Lung (tissue), 12 donors: ENCODE data around the gene LIPG. TPM values are rescaled to one million over a fixed set of nuclear protein-coding genes. Genes with fewer than 3 reads are reported as not detected.
A peak's percentile ranks its signal among the peaks of the same experiment; 100 is the strongest.

ENCODE experiments used
- ATAC-seq: fragments of 200-7000 bp; cut with Tn5 transposase; one replicate; pipeline ENCODE4 v1.9.1; 2020; ENCODE audit warnings: moderate number of reproducible peaks; ENCODE audit not compliant: insufficient read depth, low FRiP score
- DNase-seq, 3 donors: peaks; one replicate each; pipeline ENCODE4 v3.0.0-alpha.2; 2013 to 2017
- H3K27ac ChIP-seq, 2 donors: one replicate each; pipeline ENCODE4 v1.5.1; 2013; ENCODE audit warnings: mild to moderate bottlenecking in 2 of 2, moderate library complexity in 2 of 2, control low read depth in 1 of 2, inconsistent platforms in 1 of 2, low read depth in 1 of 2, low read length in 1 of 2
- H3K27me3 ChIP-seq, 3 donors: one replicate each; pipeline ENCODE4 v1.5.1; 2013; ENCODE audit warnings: low read length in 2 of 3; ENCODE audit not compliant: control insufficient read depth in 3 of 3, insufficient read depth in 3 of 3
- H3K36me3 ChIP-seq, 4 donors: one replicate each; pipeline ENCODE4 v1.5.1; 2013; ENCODE audit warnings: low read length in 4 of 4, mild to moderate bottlenecking in 1 of 4, moderate library complexity in 1 of 4; ENCODE audit not compliant: control insufficient read depth in 4 of 4, insufficient read depth in 4 of 4
- H3K4me1 ChIP-seq, 5 donors: one replicate each; pipeline ENCODE4 v1.5.1; 2013; ENCODE audit warnings: low read length in 5 of 5, mild to moderate bottlenecking in 2 of 5, moderate library complexity in 1 of 5; ENCODE audit not compliant: control insufficient read depth in 5 of 5, insufficient read depth in 5 of 5
- H3K4me3 ChIP-seq: one replicate; pipeline ENCODE4 v1.5.1; 2013; ENCODE audit warnings: mild to moderate bottlenecking, control low read depth, moderate library complexity
- H3K9ac ChIP-seq, 2 donors: one replicate each; pipeline ENCODE4 v1.5.1; 2013; ENCODE audit warnings: low read length in 2 of 2, control low read depth in 1 of 2; ENCODE audit not compliant: insufficient read depth in 1 of 2
- H3K9me3 ChIP-seq, 4 donors: one replicate each; pipeline ENCODE4 v1.5.1; 2013; ENCODE audit warnings: low read length in 3 of 4, mild to moderate bottlenecking in 1 of 4, moderate library complexity in 1 of 4; ENCODE audit not compliant: control insufficient read depth in 4 of 4, insufficient read depth in 3 of 4
- CTCF ChIP-seq: IDR thresholded peaks from 2 replicates; pipeline ENCODE4 v1.5.1; 2012; ENCODE audit warnings: mild to moderate bottlenecking; ENCODE audit errors: control extremely low read depth, extremely low read depth
- WGBS, 2 donors: extraction: QIAGEN DNeasy Blood & Tissue Kit; methylation state at CpG; one replicate each; pipeline ENCODE4 v1.1.7; 2013; 5-methylcytosine and 5-hydroxymethylcytosine counted together
- polyA plus RNA-seq, 2 donors: library from polyadenylated mRNA; stranded (reverse); fragments of 200-250 nt; gene quantifications; one replicate each; pipeline ENCODE4 v1.2.1, GENCODE V29; 2013
- total RNA-seq, 2 donors: library from RNA; depleted of rRNA in 1 of 2; stranded (reverse); fragments of >200 nt in 1 of 2; gene quantifications; one replicate each; pipeline ENCODE4 v1.2.1, GENCODE V29; 2014 to 2021
- donor health status: control.
- donor health status: control.
- donor health status: Bipolar disorder and iron deficiency.
- donor health status: healthy.
- donor health status: DM: yes; HTN: yes; CAD: no.

Gene LIPG
- total and polyA plus RNA-seq, 4 donors = 3.7 to 93.9 (median 9.7) TPM

- peak; percentile 22 to 53 (median 43) for DNase-seq
- peaks cover 0 to 14% (median 3%) of the 10 kb centered on the region in 5 donors for H3K4me1 ChIP-seq
- 57 to 64% methylated on average over 11 of the region's 11 CpGs for WGBS, 2 donors
Measured at GRCh38 chr18:49618742-49619681, 57.2 kb downstream of the LIPG start.

GRCh38 chr18:49619801-49620200 lies 57.9 kb downstream of the LIPG start:
- H3K4me1 ChIP-seq = peaks cover 0 to 14% (median 3%) of the 10 kb centered on the region in 5 donors
- no peaks in the 10 kb centered on the region for H3K9me3 ChIP-seq
- no peak overlapping the region for H3K4me3 ChIP-seq
- no peaks in the 10 kb centered on the region for H3K27me3 ChIP-seq
- no peak overlapping the region for H3K9ac ChIP-seq
- H3K27ac ChIP-seq = no peak overlapping the region
- TF ChIP-seq CTCF = no peak
- 90 to 91% methylated on average over 7 of the region's 7 CpGs for WGBS, 2 donors
- DNase-seq (no peak), ATAC-seq (no peak)
- no peaks in the 10 kb centered on the region for H3K36me3 ChIP-seq

More at GRCh38 chr18:49618742-49619681, 57.2 kb downstream of the LIPG start:
- Histone ChIP-seq H3K9ac (no peak overlapping the region), H3K27me3 (no peaks in the 10 kb centered on the region), H3K36me3 (no peaks in the 10 kb centered on the region), H3K4me3 (no peak overlapping the region), H3K9me3 (no peaks in the 10 kb centered on the region), H3K27ac (no peak overlapping the region)
- TF ChIP-seq CTCF = no peak
- no peak for ATAC-seq

GRCh38 chr18:49621301-49621700 lies 59.4 kb downstream of the LIPG start:
- Histone ChIP-seq H3K27me3 (no peaks in the 10 kb centered on the region), H3K27ac (no peak overlapping the region), H3K4me1 (peaks cover 0 to 14% (median 3%) of the 10 kb centered on the region in 5 donors), H3K4me3 (no peak overlapping the region), H3K9ac (no peak overlapping the region), H3K9me3 (no peaks in the 10 kb centered on the region), H3K36me3 (no peaks in the 10 kb centered on the region)
- no peak for TF ChIP-seq CTCF
- DNase-seq (no peak), ATAC-seq (no peak)
- WGBS, 2 donors = 51 to 57% methylated on average over 3 of the region's 3 CpGs
